Stimulated activated naive CD4-positive, alpha-beta T cell (primary cell): Measurements from ENCODE around the gene TGFBR2.
"Not testable (repeated sequence)": the region's sequence is repeated elsewhere in the genome, so short reads cannot be mapped to it uniquely, and the experiment has no call there.

Source experiments
- DNase-seq, 6 experiments: peaks; one replicate each; lab custom pipeline; 2025; lab: John Stamatoyannopoulos, UW

The TGFBR2 gene

GRCh38 chr3:30657914-30658313 lies 51.5 kb downstream of the TGFBR2 start:
- DNase-seq: peak in 5 of 6 experiments; percentile 15 to 78 (median 76)

- DNase-seq: peak; percentile 22 to 85 (median 63)
These were observed 52.1 kb downstream of the TGFBR2 start for GRCh38 chr3:30658328-30659052.

- DNase-seq: no peak
These were observed 53.1 kb downstream of the TGFBR2 start for GRCh38 chr3:30659270-30660130.

GRCh38 chr3:30660136-30660535 lies 53.7 kb downstream of the TGFBR2 start:
- no peak for DNase-seq

GRCh38 chr3:30660656-30661055 lies 54.3 kb downstream of the TGFBR2 start:
- no peak for DNase-seq

GRCh38 chr3:30661098-30661873 lies 54.9 kb downstream of the TGFBR2 start:
- no peak for DNase-seq

- no peak for DNase-seq
These were observed 56.4 kb downstream of the TGFBR2 start for GRCh38 chr3:30662836-30663235.

GRCh38 chr3:30663533-30664241 lies 57.3 kb downstream of the TGFBR2 start:
- no peak for DNase-seq

GRCh38 chr3:30664459-30664858 lies 58.1 kb downstream of the TGFBR2 start:
- peak; percentile 24 to 72 (median 50) for DNase-seq

- DNase-seq: peak in 5 of 6 experiments; percentile 20 to 78 (median 66)
These were observed 58.5 kb downstream of the TGFBR2 start for GRCh38 chr3:30664884-30665283.

GRCh38 chr3:30665539-30665938 lies 59.1 kb downstream of the TGFBR2 start:
- DNase-seq: no peak

GRCh38 chr3:30666572-30667279 lies 60.3 kb downstream of the TGFBR2 start:
- no peak for DNase-seq

- peak; percentile 9 to 60 (median 45) for DNase-seq
These were observed 60.9 kb downstream of the TGFBR2 start for GRCh38 chr3:30667280-30667651.

GRCh38 chr3:30668051-30668609 lies 61.7 kb downstream of the TGFBR2 start:
- DNase-seq: no peak

- not testable (repeated sequence) for DNase-seq
These were observed 63.0 kb downstream of the TGFBR2 start for GRCh38 chr3:30669360-30669934.

GRCh38 chr3:30670292-30670691 lies 63.9 kb downstream of the TGFBR2 start:
- no peak for DNase-seq

GRCh38 chr3:30671527-30672286 lies 65.3 kb downstream of the TGFBR2 start:
- peak in 1 of 6 experiments; percentile 48 for DNase-seq

- DNase-seq: no peak
These were observed 65.9 kb downstream of the TGFBR2 start for GRCh38 chr3:30672287-30672735.

GRCh38 chr3:30672959-30673358 lies 66.6 kb downstream of the TGFBR2 start:
- no peak for DNase-seq
